22Rv1 (cell line): ENCODE data around the gene ZNF318.

ENCODE experiments used
- H3K27ac ChIP-seq: fragments of 450-650 bp; 2 replicates; pipeline ENCODE4 v1.5.1; 2017
- CTCF ChIP-seq: fragments of 450-650 bp; IDR thresholded peaks from 2 replicates; pipeline ENCODE4 v1.5.1; 2017; ENCODE audit warnings: mild to moderate bottlenecking
- ZFX ChIP-seq: fragments of 450-650 bp; IDR thresholded peaks from 2 replicates; pipeline ENCODE4 v1.6.1; 2017; ENCODE audit warnings: antibody characterized with exemption, borderline replicate concordance

The ZNF318 gene

GRCh38 chr6:43302126-43302525, 67.3 kb downstream of the ZNF318 start:
- H3K27ac ChIP-seq = no peak overlapping the region
- no peak for TF ChIP-seq CTCF
- no peak for TF ChIP-seq ZFX

- H3K27ac ChIP-seq = no peak overlapping the region
- TF ChIP-seq CTCF = no peak
- TF ChIP-seq ZFX = no peak
Observed at GRCh38 chr6:43301081-43301870, 68.2 kb downstream of the ZNF318 start.

- TF ChIP-seq CTCF (no peak), ZFX (no peak)
- no peak overlapping the region for H3K27ac ChIP-seq
Observed at GRCh38 chr6:43299338-43300293, 69.8 kb downstream of the ZNF318 start.

- H3K27ac ChIP-seq = no peak overlapping the region
- no peak for TF ChIP-seq CTCF
- TF ChIP-seq ZFX = no peak
Observed at GRCh38 chr6:43298565-43299337, 70.7 kb downstream of the ZNF318 start.

GRCh38 chr6:43297644-43298564, 71.5 kb downstream of the ZNF318 start, which contains the start of gene SLC22A7:
Gene SLC22A7, plus strand, starts transcription at chr6:43298260. Its CDS starts 99 bp downstream, at chr6:43298359.
- no peak within 1 kb of the TSS for H3K27ac ChIP-seq
- TF ChIP-seq CTCF (no peak), ZFX (no peak)
